T47D (cell line): ENCODE data around the gene TMTC1.

Experiments
- DNase-seq, 2 experiments: peaks; one replicate each; pipeline versions ENCODE4 v3.0.0 to v3.0.0-alpha.2; 2011 to 2012; ENCODE audit warnings: low read depth in 1 of 2, low spot score in 1 of 2
- JUND ChIP-seq: IDR thresholded peaks from 2 replicates; pipeline ENCODE4 v1.6.1; 2012; ENCODE audit warnings: low read depth
- in situ Hi-C: cut with HindIII; loops from 2 replicates; pipeline ENCODE4 v1.10.0; 2016; ENCODE audit warnings: low sequenced_read_pairs, low pct_unique_long_range_greater_than_20kb

Gene TMTC1

GRCh38 chr12:29731591-29731990, 52.2 kb downstream of the TMTC1 start:
- in situ Hi-C loops = no loop called here
- no peak for TF ChIP-seq JUND
- DNase-seq = no peak

GRCh38 chr12:29730481-29730880, 53.3 kb downstream of the TMTC1 start:
- DNase-seq = no peak
- in situ Hi-C loops = no loop called here
- no peak for TF ChIP-seq JUND

GRCh38 chr12:29728030-29728429, 55.7 kb downstream of the TMTC1 start:
- no peak for TF ChIP-seq JUND
- in situ Hi-C loops = no loop called here
- DNase-seq = no peak

- in situ Hi-C loops = no loop called here
- DNase-seq = no peak
- TF ChIP-seq JUND = no peak
These were observed 56.9 kb downstream of the TMTC1 start for GRCh38 chr12:29726741-29727348.

- DNase-seq = peak in 1 of 2 experiments; percentile 22
- in situ Hi-C loops = no loop called here
- TF ChIP-seq JUND = no peak
These were observed 57.4 kb downstream of the TMTC1 start for GRCh38 chr12:29726321-29726692.

GRCh38 chr12:29725587-29726320, 58.0 kb downstream of the TMTC1 start:
- no peak for TF ChIP-seq JUND
- DNase-seq = no peak
- in situ Hi-C loops = no loop called here

- in situ Hi-C loops = no loop called here
These were observed 61.6 kb downstream of the TMTC1 start for GRCh38 chr12:29722164-29722563.

GRCh38 chr12:29719381-29719780, 64.4 kb downstream of the TMTC1 start:
- in situ Hi-C loops = no loop called here
- no peak for TF ChIP-seq JUND
- no peak for DNase-seq

More at GRCh38 chr12:29722164-29722563, 61.6 kb downstream of the TMTC1 start:
- DNase-seq = no peak
- TF ChIP-seq JUND = no peak

GRCh38 chr12:29717540-29718100, 66.1 kb downstream of the TMTC1 start:
- in situ Hi-C loops = no loop called here
- DNase-seq = no peak

GRCh38 chr12:29714966-29715365, 68.8 kb downstream of the TMTC1 start:
- in situ Hi-C loops = no loop called here
- no peak for TF ChIP-seq JUND

More at GRCh38 chr12:29717540-29718100, 66.1 kb downstream of the TMTC1 start:
- no peak for TF ChIP-seq JUND

GRCh38 chr12:29713729-29714128, 70.0 kb downstream of the TMTC1 start:
- no peak for TF ChIP-seq JUND
- in situ Hi-C loops = no loop called here
- no peak for DNase-seq

More at GRCh38 chr12:29714966-29715365, 68.8 kb downstream of the TMTC1 start:
- no peak for DNase-seq

- TF ChIP-seq JUND = no peak
- no peak for DNase-seq
These were observed 72.4 kb downstream of the TMTC1 start for GRCh38 chr12:29711381-29711780.

GRCh38 chr12:29710104-29710503, 73.6 kb downstream of the TMTC1 start:
- no peak for DNase-seq
- TF ChIP-seq JUND = no peak

More at GRCh38 chr12:29711381-29711780, 72.4 kb downstream of the TMTC1 start:
- in situ Hi-C loops = no loop called here

More at GRCh38 chr12:29710104-29710503, 73.6 kb downstream of the TMTC1 start:
- in situ Hi-C loops = no loop called here
